Fibroblast of villous mesenchyme (primary cell): Measurements from ENCODE around the gene CPNE7. TPM values are rescaled to one million over a fixed set of nuclear protein-coding genes. Genes with fewer than 3 reads are reported as not detected.
A peak's percentile ranks its signal among the peaks of the same experiment; 100 is the strongest.

Experiments used
- DNase-seq: peaks from one replicate; pipeline ENCODE4 v3.0.0-alpha.2; 2010; ENCODE audit warnings: low read depth
- H3K4me3 ChIP-seq: 2 replicates; pipeline ENCODE4 v1.5.1; 2011; ENCODE audit warnings: low read depth, mild to moderate bottlenecking, low read length
- CTCF ChIP-seq: IDR thresholded peaks from 2 replicates; pipeline ENCODE4 v1.5.1; 2012; ENCODE audit warnings: low read depth, mild to moderate bottlenecking, low read length; ENCODE audit not compliant: insufficient read depth
- total RNA-seq: library from RNA; depleted of rRNA; stranded (reverse); fragments of >200 nt; gene quantifications from 2 replicates; pipeline ENCODE4 v1.2.3, GENCODE V29; 2012

The CPNE7 gene
- total RNA-seq, 1 donor, result 9.5 TPM

- no peak overlapping the region for H3K4me3 ChIP-seq
- no peak for TF ChIP-seq CTCF
- DNase-seq, result no peak
Measured at GRCh38 chr16:89572485-89573205, 2.9 kb upstream of the CPNE7 start.

GRCh38 chr16:89573826-89574680 is 1.5 kb upstream of the CPNE7 start:
- no peak for DNase-seq
- no peak overlapping the region for H3K4me3 ChIP-seq
- no peak for TF ChIP-seq CTCF

DNA sequence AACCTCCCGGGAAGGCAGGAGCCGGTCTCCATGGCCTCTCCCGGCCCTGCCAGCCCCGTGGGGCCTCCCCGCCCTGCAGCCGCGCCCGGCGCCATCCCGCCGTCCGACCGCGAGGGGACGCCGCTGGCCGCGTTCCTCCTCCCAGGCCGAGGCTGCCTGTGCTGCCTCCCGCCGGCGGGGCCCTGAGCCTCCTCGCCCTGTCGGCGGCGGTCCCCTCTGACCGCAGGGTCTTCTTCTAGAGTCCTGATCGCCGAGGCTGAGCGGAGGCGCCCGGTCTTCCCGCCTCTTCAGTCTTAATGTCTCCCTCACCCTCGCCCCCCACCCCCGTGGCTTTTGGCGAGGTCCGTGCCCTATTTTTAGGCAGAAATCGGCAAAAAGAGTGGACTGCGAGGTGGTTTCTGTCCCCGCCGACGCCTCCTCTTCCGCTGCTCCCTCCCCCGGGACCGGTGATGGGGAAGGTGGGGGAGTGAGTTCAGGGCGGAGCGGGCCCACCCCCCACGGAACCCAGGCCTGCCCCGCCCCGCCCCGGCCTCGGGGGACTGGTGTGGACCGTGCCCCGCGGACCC is 794 bp upstream of the CPNE7 start:
- peak overlapping the region; percentile 57 for H3K4me3 ChIP-seq
- TF ChIP-seq CTCF, result peak; percentile 87
- peak; percentile 77 for DNase-seq

GRCh38 chr16:89576153-89577054 is 846 bp downstream of the CPNE7 start:
- TF ChIP-seq CTCF, result no peak
- no peak for DNase-seq
- H3K4me3 ChIP-seq, result peak overlapping the region; percentile 47

- no peak for TF ChIP-seq CTCF
- DNase-seq, result no peak
- no peak overlapping the region for H3K4me3 ChIP-seq
Measured at GRCh38 chr16:89577055-89577759, 1.6 kb downstream of the CPNE7 start.

DNA sequence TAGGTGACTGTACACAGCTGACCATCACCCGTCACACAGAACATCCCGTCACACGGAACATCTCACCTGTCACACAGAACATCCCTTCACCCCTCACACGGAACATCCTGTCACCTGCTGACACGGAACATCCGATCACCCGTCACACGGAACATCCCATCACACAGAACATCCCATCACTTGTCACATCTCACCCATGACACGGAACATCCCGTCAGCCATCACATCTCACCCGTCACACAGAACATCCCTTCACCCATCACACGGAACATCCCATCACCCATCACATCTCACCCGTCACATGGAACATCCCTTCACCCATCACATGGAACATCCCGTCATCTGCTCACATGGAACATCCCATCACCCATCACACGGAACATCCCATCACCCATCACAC is 3.8 kb downstream of the CPNE7 start:
- H3K4me3 ChIP-seq, result no peak overlapping the region
- TF ChIP-seq CTCF, result no peak
- DNase-seq, result no peak
